NCI-H510A (cell line): Measurements from ENCODE around the gene MAPRE3.
A peak's percentile ranks its signal among the peaks of the same experiment; 100 is the strongest.

Experiments used
- DNase-seq: peaks from one replicate; lab custom pipeline; 2025; lab: John Stamatoyannopoulos, UW

MAPRE3 gene

DNA sequence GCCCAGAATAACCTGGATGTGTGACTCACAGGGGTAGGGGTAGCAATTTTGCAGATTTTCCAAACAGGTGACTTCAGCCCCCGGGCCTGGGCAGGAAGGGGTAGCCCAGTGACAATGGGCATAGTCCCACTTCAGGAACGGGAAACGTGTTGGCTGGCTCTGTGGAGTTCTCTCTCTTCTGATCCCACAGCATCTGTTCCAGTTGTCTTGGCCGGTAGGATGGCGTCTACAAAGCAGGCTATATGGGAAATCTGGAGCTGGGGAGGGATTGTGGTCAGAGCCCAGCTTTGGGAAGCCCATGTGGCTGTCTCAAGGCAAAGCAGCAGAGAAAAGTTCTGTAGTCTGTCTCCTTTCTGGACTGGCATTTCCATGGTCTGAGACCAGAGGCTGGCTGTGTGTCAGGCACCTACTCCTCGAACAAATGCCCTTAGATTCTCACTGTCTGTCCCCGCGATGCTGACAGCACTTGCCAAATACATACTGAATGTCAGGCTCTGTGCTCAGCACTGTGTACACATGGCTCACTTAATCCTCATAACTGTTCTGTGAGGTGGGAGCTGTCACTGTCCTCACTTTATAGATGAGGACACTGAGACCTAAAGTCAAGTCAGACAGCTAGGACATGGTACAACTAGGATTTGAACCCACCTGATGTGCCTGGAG, 44.5 kb downstream of the MAPRE3 start:
- DNase-seq, result no peak

DNA sequence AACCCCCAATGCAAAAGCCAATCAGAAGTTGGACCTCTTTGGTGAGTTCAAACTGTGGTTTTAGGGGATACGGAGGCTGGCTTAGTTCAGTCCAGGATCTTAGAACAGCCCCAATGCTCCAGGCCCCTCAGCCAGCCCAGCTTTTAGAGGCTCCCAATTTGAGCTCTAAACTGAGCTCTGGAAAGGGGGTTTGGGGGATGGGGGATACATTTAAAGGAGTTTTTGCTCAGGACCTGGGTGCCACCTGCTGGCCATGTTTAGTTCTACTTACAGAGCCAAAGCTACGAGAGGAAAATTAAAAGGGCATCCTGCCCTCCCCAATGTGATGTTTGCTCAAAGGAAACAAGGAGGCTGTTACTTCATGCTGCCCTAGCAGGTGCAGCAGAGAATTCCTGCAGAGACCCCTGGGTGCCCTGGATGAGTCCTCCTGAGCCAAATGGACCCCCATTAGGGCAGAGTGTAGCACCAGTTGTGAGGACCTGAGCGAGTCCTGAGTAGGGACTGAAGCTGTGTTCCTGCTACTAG, 46.4 kb downstream of the MAPRE3 start:
- peak; percentile 19 for DNase-seq

DNA sequence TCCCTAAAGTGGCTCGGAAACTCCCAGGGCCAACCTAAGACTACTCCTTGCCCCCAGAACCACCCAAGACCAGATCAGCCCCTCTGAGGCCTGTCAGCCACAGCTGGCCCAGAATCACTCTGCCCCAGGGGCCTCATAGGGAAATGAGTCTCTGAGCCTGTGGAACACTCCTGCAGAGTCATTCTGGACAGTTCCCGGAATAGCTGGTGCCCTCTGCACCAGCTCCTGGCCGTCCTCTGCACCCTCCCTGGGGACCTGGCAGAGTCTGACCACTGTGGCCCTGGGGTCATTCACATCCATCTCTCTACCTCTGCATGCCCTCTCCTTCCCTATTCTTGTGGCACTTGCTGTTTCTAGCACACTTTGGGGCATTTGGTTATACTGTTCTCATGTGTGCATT, 47.7 kb downstream of the MAPRE3 start:
- DNase-seq, result no peak

DNA sequence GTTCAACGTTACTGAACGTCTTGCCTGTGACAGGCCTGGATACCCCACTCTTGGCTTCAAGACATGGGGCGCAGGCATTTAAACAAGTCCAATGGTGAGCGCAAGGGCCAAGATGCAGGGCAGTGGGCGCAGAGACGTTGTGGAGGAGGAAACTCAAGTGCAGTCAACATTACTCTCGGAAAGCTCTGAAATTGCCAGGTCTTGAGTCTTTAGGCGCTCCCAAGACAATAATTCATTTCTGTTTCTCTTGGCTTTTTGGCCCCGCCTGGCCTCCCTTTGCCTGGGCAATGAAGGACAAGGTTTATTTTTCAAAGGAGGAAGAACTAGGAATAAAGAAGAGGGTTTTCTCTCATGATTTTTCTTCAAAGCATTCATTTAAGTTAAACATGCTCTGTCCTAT, 49.0 kb downstream of the MAPRE3 start:
- no peak for DNase-seq

DNA sequence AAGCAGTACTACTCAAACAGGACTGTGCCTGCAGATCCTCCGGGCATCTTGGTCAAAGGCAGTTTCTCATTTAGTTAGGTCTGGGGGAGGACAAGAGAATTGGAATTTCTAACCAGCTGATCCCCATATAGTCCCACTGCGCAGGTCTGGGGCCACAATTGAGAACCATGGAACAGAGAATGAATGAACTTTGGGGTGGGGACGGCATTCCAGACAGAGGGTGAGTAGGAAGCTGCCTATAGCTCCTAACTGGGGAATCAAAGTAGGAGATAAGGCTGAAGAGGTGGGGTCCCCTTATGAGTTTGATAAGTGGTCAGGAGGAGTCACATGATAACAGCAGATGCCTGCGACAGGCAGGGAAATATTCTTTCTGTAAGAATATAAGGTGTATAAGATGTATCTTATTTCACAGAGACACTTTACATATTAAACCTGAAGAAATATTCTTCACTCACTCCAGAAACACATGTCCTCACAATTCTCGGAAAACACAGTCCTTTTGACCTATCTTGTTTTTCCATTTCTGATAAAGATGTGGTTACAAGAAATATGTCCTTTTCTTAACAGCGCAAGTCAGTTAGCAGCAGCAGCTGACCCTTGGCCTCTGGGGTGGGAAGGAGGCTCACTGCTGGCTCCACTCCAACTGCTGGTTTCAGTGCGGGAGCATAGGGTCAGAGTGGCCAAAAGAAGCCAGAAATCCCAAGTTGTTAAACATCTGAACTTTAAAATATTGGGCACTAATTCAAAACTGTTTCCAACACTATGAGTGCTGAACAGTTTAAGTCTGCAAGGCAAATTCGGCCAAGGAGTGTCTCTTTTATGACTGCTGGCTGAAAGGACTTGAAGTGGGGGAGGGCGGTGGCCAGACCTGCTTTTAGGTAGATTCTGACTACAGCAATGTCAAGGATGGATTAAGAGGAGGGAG, 49.8 kb downstream of the MAPRE3 start:
- no peak for DNase-seq

DNA sequence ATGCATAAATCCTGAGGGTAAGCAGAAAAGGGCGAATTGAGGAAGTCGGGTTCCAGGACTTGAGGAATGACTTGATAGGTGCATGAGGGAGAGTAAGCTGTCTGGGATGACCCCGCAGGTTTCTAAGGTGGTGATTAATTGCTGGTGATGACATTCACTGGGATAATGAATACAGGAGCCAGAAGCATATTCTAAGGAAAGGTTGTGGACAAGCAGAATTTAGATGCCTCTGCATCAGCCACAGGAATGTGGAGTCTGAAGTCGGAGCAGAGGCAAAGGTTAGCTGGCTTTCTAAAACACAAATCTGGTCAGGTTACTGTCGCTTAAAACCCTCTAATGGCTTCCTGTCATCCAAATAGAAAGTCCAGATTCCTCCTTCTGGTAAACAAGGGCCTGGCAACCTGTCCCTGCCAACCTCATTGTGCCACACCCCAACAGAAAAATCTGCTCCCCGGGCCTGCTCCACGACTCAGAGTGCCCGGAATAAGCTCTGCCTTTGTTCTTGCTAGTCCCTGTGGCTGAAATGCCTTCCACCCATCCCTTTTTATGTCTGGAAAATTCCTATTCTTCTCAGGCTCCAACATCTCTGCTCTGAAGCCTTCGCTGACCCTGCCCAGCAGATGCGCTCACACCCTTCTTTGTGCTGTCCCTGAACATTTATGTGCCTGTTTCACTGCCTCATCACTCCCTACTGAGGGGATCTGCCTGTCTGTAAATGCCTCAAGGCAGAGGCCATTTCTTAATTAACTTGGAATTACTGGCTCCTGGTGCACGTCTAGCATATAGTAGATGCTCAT, 51.0 kb downstream of the MAPRE3 start:
- DNase-seq, result no peak

DNA sequence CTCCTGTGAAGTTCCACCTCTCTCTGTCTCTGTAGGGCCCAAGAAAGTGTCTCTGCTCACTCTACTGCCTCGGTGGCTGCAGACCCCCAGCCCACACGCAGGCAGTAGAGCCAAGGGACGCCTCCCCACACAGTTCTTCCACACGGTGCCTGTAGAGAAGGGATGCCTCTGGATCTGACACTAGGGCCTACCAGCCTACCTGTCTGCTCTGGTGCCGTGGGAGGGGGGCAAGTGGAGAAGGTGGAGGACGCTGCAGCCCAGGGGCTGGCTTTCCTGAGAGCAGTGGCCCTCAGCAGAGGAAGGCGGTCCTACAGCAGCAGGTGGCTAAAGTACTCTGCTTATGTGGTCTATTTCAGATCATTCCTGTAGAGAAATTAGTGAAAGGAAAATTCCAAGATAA, 53.3 kb downstream of the MAPRE3 start:
- DNase-seq, result no peak

DNA sequence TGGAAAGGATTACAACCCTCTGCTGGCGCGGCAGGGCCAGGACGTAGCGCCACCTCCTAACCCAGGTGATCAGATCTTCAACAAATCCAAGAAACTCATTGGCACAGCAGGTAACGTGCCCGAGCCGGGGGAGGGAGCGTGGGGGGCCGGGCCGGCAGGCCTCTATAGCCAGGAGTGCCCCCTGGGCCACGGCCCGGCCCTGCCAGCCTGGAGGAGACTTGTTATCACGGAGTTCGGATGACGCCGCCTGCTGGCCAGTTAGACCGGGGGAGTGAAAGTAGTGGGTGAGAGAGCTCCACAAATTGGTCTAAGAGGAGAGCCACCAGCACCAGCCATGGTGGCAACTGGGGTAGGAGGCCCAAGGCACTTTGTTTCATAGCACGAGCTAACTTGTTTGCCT, 53.8 kb downstream of the MAPRE3 start:
- no peak for DNase-seq

DNA sequence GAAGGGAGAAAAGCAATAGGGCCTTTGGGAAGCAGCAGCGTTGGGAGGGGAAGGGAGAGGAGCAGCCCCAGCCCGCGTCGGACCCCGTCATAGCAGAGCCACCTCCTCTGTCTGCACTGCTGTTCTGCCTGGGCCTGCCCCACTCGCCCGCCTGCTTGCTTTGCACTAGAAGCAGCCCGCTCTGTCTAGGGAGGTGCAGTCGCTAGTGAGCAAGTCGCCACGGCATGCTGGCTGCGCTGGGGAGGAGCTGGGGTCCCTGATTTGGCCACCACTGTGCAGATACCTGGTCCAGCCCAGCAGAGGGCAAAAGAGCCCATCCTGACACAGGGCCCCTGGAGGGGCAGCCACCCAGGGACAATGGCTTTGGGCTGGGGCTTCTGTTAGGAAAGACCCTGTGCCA, 54.4 kb downstream of the MAPRE3 start:
- DNase-seq, result no peak

DNA sequence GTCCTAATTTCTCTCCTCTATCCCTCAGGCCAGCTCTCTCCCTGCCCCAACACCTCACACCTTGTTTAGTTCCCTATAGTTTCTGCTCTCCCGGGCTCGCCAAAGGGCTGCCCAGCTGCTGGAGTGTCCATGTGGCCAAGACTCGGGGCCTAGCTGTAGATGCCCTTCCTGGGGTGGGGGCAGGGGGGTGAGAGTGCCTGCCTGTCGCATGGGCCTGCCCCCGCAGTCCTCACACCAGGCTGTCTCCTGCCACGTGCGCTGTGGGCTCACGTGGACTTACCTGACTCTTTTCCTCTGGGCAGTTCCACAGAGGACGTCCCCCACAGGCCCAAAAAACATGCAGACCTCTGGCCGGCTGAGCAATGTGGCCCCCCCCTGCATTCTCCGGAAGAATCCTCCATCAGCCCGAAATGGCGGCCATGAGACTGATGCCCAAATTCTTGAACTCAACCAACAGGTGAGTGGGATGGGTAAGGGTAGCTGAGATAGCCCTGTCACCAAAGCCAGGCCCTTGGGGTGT, 54.9 kb downstream of the MAPRE3 start:
- no peak for DNase-seq

DNA sequence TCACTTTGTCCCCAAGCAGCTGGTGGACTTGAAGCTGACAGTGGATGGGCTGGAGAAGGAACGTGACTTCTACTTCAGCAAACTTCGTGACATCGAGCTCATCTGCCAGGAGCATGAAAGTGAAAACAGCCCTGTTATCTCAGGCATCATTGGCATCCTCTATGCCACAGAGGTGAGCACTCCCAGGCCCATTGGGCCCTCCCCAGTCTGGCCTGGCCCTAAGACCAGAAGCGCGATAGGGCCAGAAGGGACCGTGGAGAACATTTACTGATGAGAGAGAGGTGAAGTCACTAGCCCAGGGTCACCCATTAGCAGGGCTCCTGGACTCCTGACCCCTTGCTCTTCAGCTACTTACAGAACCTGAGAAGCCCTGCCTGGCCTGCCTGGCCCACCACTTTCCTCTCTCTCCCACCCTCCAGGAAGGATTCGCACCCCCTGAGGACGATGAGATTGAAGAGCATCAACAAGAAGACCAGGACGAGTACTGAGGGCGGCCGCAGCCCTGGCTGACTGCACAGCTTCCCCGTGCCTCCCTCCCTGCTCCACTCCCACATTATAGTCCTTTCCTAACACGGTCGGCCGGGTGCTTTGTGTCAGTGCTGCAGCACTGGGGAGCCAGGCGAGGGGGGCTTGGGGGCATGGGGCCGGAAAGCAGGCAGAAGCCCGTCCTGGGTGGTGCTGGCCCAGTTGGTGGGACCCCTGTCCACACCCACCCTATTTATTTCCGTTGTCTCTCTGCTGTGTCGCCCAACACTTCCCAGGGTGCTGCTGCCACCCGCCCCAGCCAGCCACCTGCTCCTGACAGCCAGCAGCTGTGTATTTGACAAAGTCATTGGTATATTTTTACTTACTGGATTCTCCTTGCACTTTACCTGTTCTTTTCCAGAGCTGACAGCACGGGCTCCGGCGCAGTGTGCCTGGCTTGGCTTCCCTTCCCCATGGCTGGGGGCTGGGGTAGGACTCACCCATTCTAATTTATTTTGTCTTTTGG, 55.7 kb downstream of the MAPRE3 start:
- DNase-seq, result no peak

DNA sequence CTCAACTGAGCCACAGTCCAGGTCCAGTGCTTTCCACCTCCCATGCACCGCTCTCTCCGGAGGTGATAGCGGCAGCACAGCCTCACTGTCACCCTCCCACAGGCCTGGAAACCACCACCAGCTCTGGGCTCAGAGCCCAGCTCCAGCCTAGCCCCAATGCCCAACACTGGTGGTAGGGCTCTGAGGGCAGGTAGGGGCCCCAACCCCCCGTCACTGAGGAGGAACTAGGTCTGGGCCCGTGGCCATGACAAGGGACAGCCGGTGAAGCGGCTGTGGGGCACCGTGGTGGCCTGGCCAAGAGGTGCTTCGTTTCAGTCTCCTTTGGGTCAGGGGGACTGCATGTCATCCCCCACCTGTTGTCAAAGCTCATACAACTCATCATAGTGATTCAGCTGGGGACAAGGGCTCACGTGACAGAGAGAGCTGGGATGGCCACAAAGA, 56.8 kb downstream of the MAPRE3 start:
- no peak for DNase-seq

DNA sequence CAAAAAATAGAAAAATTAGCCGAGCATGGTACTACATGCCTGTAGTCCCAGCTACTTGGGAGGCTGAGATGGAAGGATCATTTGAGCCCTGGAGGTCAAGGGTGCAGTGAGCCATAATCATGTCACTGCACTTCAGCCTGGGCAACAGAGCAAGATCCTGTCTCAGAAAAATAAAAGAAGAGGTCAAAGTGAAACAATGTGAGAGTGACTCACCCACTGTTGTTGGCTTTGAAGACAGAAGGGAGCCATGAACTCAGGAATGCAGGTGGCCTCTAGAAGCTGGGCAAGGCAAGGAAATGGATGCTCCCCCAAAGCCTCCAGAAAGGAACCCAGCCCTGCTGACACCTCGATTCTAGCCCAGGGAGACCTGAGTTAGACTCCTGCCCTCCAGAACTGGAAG, 58.6 kb downstream of the MAPRE3 start:
- no peak for DNase-seq

DNA sequence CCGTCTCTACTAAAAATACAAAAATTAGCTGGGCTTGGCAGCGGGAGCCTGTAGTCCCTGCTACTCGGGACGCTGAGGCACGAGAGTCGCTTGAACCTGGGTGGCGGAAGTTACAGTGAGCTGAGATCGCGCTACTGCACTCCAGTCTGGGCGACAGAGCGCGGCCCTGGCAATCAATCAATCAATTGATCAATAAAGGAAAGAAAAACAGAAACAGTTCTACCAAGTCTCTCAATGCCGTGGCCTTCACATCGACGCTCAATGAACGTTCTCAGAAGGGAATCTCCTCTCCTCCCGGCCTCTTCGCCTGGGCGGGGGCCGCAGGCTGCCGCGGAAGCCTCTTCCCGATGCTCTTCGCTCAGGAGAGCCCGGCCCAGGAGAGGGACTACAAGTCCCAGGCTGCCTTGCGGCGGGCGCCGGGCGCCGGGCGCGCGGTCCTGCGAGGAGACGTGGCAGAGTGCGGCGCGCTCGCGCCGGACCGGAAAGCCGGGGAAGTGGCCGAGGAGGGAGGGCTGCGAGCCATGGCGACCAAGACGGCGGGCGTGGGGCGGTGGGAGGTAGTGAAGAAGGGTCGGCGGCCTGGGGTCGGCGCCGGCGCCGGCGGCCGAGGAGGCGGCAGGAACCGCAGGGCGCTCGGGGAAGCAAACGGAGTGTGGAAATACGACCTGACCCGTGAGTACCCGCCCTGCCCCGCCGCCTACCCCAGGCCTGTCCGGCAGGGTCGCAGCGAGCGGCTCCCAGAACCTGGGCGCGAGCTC, 62.2 kb downstream of the MAPRE3 start, which contains the start of gene TMEM214:
TMEM214 (plus strand) TSS at position 471 of the 758 bp plus-strand sequence; CDS start at position 522, 51 bp downstream.
- DNase-seq, result peak; percentile 56

DNA sequence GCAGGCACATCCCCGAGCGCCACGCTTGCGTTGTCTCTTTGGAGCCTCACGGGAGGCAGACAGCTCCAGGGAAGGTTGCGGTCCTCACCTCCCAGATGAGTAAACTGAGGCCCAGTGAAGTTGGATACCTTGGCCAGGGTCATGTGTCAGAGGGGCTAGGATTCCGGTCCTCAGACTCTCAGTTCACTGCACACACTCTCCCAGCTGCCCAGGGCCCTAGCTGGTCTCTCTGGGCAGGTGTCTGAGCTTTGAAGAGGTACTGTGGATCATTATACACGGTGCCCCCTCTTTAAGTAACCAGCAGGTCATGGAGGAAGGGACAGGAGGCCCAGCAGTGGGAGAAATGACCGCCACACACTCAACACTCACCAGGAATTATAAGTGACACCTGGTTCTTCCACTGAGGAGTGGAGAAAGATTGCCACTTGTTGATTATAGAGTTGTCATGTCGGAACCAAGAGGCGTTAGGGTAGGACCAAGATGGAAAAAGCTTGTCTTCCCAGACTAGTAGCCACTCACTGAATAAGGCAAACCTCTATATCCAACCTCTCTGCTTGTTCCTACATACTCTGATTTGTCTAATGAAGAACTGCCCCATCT, 62.9 kb downstream of the MAPRE3 start:
- DNase-seq, result no peak

DNA sequence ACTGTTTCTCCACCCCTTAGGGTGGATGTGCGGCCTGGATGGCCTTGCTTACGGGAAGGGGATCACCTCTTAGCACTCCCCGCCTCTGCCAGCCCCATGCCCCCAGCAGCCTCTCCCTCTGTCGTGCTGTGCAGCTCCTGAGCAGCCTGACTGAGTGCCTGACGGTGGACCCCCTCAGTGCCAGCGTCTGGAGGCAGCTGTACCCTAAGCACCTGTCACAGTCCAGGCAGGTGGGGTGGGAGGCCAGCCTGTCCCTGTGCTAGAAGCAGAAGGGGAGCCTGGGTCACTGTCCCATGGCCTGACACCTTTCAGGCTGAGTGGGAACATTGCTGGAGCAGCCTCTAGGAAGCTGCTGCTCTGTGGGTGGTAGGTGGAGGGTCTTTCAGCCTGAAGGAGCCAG, 67.6 kb downstream of the MAPRE3 start:
- DNase-seq, result no peak

DNA sequence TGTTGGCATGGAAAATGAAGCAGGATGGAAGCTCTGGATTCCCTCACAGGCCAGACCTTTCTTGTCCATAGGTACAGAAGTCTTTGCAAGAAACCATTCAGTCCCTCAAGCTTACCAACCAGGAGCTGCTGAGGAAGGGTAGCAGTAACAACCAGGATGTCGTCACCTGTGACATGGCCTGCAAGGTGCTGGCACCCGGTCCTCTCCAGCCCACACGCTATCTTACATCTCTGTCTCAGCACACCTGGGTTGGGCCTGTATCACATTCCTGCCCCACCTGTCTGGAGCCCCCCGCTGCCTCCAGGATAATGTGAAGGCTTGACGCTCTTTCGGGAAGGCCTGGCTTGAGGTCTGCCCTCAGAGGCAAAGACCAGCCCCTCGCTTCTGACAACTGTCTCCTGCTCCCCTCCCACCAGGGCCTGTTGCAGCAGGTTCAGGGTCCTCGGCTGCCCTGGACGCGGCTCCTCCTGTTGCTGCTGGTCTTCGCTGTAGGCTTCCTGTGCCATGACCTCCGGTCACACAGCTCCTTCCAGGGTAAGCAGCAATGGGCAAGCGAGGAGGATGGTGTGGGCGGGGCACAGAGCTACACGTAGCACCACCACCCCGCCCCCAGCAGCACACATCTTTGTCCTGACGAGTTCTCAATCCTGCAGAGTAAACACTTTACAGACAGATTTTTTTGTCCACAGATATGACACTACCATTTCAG, 68.3 kb downstream of the MAPRE3 start:
- no peak for DNase-seq

DNA sequence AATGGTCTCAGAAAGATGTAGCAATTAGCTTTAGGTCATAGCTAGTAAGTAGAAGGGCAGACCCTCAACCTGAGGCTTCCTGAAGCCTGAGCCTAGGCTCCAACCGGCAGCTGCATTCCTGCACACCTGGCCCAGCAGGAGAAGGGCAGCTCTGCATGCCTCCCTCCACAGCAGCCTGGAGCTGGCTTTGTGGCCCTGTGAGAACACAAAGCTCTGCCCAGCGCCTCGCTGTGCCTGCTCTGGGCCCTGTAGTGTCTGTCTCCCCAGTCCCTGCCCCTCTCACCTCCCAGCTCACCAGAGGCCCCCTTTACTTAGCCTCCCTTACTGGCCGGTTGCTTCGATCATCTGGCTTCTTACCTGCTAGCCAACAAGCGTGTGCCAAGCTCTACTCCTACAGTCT, 69.0 kb downstream of the MAPRE3 start:
- no peak for DNase-seq

DNA sequence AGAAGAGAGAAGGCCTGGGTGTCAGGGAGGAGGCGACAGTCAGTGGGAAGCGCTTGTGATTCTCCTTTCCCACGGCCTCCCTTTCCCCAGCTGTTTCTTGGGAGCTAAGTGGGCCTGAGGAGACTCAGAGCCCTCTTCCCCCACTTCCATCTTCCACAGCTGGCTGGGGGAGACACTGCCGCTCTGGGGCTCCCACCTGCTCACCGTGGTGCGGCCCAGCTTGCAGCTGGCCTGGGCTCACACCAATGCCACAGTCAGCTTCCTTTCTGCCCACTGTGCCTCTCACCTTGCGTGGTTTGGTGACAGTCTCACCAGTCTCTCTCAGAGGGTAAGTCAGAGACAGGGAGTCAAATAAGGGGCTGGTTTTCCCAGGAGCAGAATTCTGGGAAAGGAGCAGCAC, 69.4 kb downstream of the MAPRE3 start:
- no peak for DNase-seq
